Body of pancreas (tissue), 4 donors: Measurements from ENCODE around the gene EDN1.

Experiments used
- CTCF ChIP-seq, 7 experiments: fragments of 450-650 bp in 4 of 7; fragments of 200-600 bp in 3 of 7; sonication (generic) in 3 of 7; IDR thresholded peaks; one replicate each; pipeline ENCODE4 v1.5.1; 2016 to 2019; ENCODE audit warnings: antibody characterized with exemption in 7 of 7
- POLR2A ChIP-seq, 3 donors: fragments of 450-650 bp; IDR thresholded peaks; one replicate each; pipeline ENCODE4 v1.6.1; 2016; ENCODE audit warnings: antibody characterized with exemption in 3 of 3, mild to moderate bottlenecking in 2 of 3

GRCh38 chr6:12297363-12298016, 7.3 kb downstream of the EDN1 start:
- no peak for TF ChIP-seq POLR2A (IDR thresholded peaks at IDR 0.05)
- no peak for TF ChIP-seq CTCF (IDR thresholded peaks at IDR 0.05)
